ENCODE data around the gene CAMK2A.

CAMK2A gene

GRCh38 chr5:150183436-150183835 lies 106.1 kb downstream of the CAMK2A start:
- Histone ChIP-seq H3K4me1 (ENCODE audit: control insufficient read depth, insufficient read depth, low read length) (0 out of 2 replicates have a peak, but pooled peaks cover 3% of the 10 kb centered on the region), H3K4me3 (ENCODE audit: low read depth, low read length) (no peak overlapping the region), H3K36me3 (ENCODE audit: control insufficient read depth in 2 of 2, insufficient read depth in 1 of 2, low read length in 2 of 2) (no peaks in the 10 kb centered on the region), H3K27ac (ENCODE audit: extremely low read depth, low read depth, low read length) (no peak overlapping the region), H3K9me3 (ENCODE audit: control insufficient read depth, insufficient read depth, low read depth, low read length) (no peaks in the 10 kb centered on the region)
- POLR2A ChIA-PET, result no interaction called here
- no peak for TF ChIP-seq ZNF830 (tag by site-specific recombination; IDR thresholded peaks at IDR 0.05; ENCODE audit: low read depth)
- no peak for TF ChIP-seq SCRT2 (tag by site-specific recombination; IDR thresholded peaks at IDR 0.05)
- TF ChIP-seq ZNF624 (tag by site-specific recombination; IDR thresholded peaks at IDR 0.05), result no peak
- TF ChIP-seq ZNF521 (tag by site-specific recombination; IDR thresholded peaks at IDR 0.05), result no peak
- no peak for TF ChIP-seq SP3 (tag by site-specific recombination; IDR thresholded peaks at IDR 0.05)
- no peak for TF ChIP-seq FEZF1 (tag by site-specific recombination; IDR thresholded peaks at IDR 0.05)
- TF ChIP-seq KLF16 (tag by site-specific recombination; IDR thresholded peaks at IDR 0.05), result no peak
- TF ChIP-seq ZNF433 (tag by site-specific recombination; IDR thresholded peaks at IDR 0.05; ENCODE audit: low read depth), result no peak
- no peak for TF ChIP-seq ZNF350 (tag by site-specific recombination; IDR thresholded peaks at IDR 0.05)
- no peak for TF ChIP-seq ZNF302 (tag by site-specific recombination; IDR thresholded peaks at IDR 0.05; ENCODE audit: low read depth)
- no peak for TF ChIP-seq ZBTB21 (tag by site-specific recombination; IDR thresholded peaks at IDR 0.05)
- no peak for TF ChIP-seq ZNF596 (tag by site-specific recombination; IDR thresholded peaks at IDR 0.05)
- no peak for TF ChIP-seq ZBTB17 (tag by site-specific recombination; IDR thresholded peaks at IDR 0.05)
- TF ChIP-seq ZNF558 (tag by site-specific recombination; IDR thresholded peaks at IDR 0.05), result no peak
- no peak for TF ChIP-seq ZNF654 (tag by site-specific recombination; IDR thresholded peaks at IDR 0.05; ENCODE audit: low read depth)
- no peak for TF ChIP-seq ZNF239 (tag by site-specific recombination; IDR thresholded peaks at IDR 0.05)
- TF ChIP-seq OVOL3 (tag by site-specific recombination; IDR thresholded peaks at IDR 0.05), result no peak
- no peak for TF ChIP-seq ZNF426 (tag by site-specific recombination; IDR thresholded peaks at IDR 0.05)
- TF ChIP-seq ZNF138 (tag by site-specific recombination; IDR thresholded peaks at IDR 0.05; ENCODE audit: borderline replicate concordance), result no peak
- TF ChIP-seq CTCF (tag by site-specific recombination; IDR thresholded peaks at IDR 0.05), result no peak
- CTCF ChIA-PET, result interaction anchor here (1.0 kb wide), 1 partner anchor 22 kb away, joined by 5 read pairs; no protein-coding TSS in a partner anchor

- TF ChIP-seq ZNF558 (tag by site-specific recombination; IDR thresholded peaks at IDR 0.05), result no peak
- TF ChIP-seq ZNF221 (tag by site-specific recombination; IDR thresholded peaks at IDR 0.05; ENCODE audit: borderline replicate concordance), result no peak
- TF ChIP-seq ZNF768 (tag by site-specific recombination; IDR thresholded peaks at IDR 0.05), result peak; percentile 85
- Histone ChIP-seq H3K9me3 (ENCODE audit: control insufficient read depth, insufficient read depth, low read depth, low read length) (no peaks in the 10 kb centered on the region), H3K36me3 (ENCODE audit: control insufficient read depth in 2 of 2, insufficient read depth in 1 of 2, low read length in 2 of 2) (no peaks in the 10 kb centered on the region), H3K4me3 (ENCODE audit: low read depth, low read length) (no peak overlapping the region), H3K27ac (ENCODE audit: extremely low read depth, low read depth, low read length) (no peak overlapping the region), H3K4me1 (ENCODE audit: control insufficient read depth, insufficient read depth, low read length) (0 out of 2 replicates have a peak, but pooled peaks cover 3% of the 10 kb centered on the region)
- ChIA-PET POLR2A (no interaction called here), CTCF (interaction anchor here (1.1 kb wide), 1 partner anchor 168 kb away, joined by 3 read pairs; no protein-coding TSS in a partner anchor)
Observed at GRCh38 chr5:150182774-150183173, 106.8 kb downstream of the CAMK2A start.

Measured in HEK293 (cell line).